H1 (cell line): ENCODE measurements around the gene ZNF592. TPM values are rescaled to one million over a fixed set of nuclear protein-coding genes. Genes with fewer than 3 reads are reported as not detected.

Experiments
- CTCF ChIP-seq, 3 experiments: IDR thresholded peaks; 1 replicate in 2 of 3; 2 replicates in 1 of 3; pipeline versions ENCODE4 v1.5.1 to v1.6.1; 2011; ENCODE audit warnings: low read length in 3 of 3, mild to moderate bottlenecking in 3 of 3, inconsistent platforms in 2 of 3, low read depth in 1 of 3, moderate library complexity in 1 of 3; ENCODE audit not compliant: insufficient read depth in 1 of 3; ENCODE audit errors: control extremely low read depth in 1 of 3
- SAP30 ChIP-seq: fragments of 300-600 bp; sonication (generic); IDR thresholded peaks from 2 replicates; pipeline ENCODE4 v1.7.1; 2012; ENCODE audit warnings: low read length, moderate library complexity, mild to moderate bottlenecking, inconsistent platforms; ENCODE audit not compliant: insufficient read depth, insufficient replicate concordance
- polyA plus RNA-seq, 7 experiments: library from polyadenylated mRNA; depleted of rRNA in 3 of 7; stranded (reverse) in 5 of 7; unstranded in 2 of 7; fragments of >200 nt in 5 of 7; fragments of 200-250 nt in 2 of 7; gene quantifications; 1 replicate in 5 of 7; 2 replicates in 1 of 7; 4 replicates in 1 of 7; pipeline versions ENCODE4 v1.2.1 to v1.2.3, GENCODE V29; 2011 to 2013; ENCODE audit warnings: missing spikeins in 2 of 7, mixed read lengths in 2 of 7
- total RNA-seq: library from RNA; stranded (reverse); fragmentation: NEBNext Ultra II Directional; extraction: Animal tissue kit (Norgen Biotek cat#: 25700); gene quantifications from 2 replicates; pipeline ENCODE4 v1.2.1, GENCODE V29; 2021

Gene ZNF592
- total and polyA plus RNA-seq, 2 of the 8 experiments (the other 6 are each of a cell fraction or from before 2014, with no cell fraction given), result 14.2 to 33.0 TPM

GRCh38 chr15:84826369-84826823 lies 78.0 kb downstream of the ZNF592 start (continued):
- TF ChIP-seq SAP30, result no peak
- TF ChIP-seq CTCF (IDR thresholded peaks at IDR 0.05; ENCODE audit: control extremely low read depth in 1 of 3, insufficient read depth in 1 of 3, low read depth in 1 of 3, low read length in 3 of 3), result peak; percentile 74 to 99 (median 90)
